HG02973 (cell line): ENCODE results near the gene CIB4.
"Not testable (repeated sequence)": the region's sequence is repeated elsewhere in the genome, so short reads cannot be mapped to it uniquely, and the experiment has no call there.

Source experiments
- ATAC-seq: cut with Tn5 transposase; IDR thresholded peaks from one replicate; pipeline ENCODE4 v1.9.1; 2021; ENCODE audit warnings: moderate library complexity; ENCODE audit not compliant: unreplicated experiment

CIB4 gene

DNA sequence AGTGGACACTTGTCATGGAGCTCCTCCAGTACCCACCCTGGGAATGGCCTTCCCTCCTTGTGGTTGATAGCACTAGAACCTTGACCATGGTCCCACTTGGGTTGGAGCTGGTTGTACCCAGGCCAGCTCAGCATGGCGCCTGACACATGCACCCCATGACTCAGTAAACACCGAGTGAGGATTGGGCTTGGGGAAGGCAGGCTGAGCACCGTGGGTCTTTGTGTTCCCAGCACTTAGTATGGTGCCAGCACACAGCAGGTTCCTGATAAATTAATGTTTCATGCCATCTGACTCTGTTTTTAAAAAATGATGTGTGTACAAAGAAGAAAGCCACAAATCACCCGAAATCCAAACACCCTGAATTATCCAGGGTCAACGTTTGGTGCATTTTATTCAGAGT lies 69.8 kb downstream of the CIB4 start:
- ATAC-seq, result no peak

- ATAC-seq, result no peak
Measured at GRCh38 chr2:26570083-26570430, 71.1 kb downstream of the CIB4 start.

DNA sequence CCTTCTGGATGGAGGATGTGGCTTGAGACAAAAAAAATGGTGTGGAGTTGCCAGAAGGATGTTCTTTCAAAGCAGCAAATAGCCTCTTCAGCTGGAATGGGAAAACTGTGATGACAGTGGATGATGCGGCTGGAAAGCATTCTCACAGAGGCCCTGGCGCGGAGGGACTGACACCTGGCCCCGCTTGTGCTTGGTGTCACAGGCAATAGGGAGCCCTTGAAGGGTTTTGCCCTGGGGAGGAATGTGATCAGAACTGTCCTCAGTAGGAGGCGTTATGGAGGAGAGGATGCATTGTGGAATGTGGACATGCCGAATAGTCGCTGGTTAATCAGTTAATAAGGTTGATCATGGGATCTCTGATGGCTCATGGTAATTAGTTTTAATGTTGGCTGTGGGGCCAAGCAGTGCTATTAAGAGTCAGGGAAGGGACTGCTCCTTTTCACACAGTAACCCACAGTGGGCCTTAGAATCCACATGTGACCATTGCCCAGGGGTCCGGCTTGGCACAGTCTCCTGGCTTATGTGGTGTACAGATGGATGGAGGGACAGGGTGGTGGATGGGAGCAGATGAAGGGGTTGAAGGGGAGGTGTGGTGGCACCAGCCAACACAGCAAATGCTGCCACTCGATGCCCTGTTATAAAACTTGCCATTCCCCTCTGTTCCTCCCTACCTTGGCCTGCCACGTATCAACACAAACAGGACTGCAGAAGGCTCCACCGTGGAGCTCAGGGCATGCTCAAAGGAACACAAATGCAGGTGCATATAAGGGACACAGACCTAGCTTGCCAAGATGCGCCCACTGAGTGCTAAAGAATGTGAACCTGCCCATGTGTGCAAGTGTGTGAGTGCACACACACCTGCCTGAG lies 71.7 kb downstream of the CIB4 start:
- no peak for ATAC-seq

GRCh38 chr2:26568076-26568890 lies 72.9 kb downstream of the CIB4 start:
- no peak for ATAC-seq

GRCh38 chr2:26567534-26567933 lies 73.6 kb downstream of the CIB4 start:
- ATAC-seq, result no peak

DNA sequence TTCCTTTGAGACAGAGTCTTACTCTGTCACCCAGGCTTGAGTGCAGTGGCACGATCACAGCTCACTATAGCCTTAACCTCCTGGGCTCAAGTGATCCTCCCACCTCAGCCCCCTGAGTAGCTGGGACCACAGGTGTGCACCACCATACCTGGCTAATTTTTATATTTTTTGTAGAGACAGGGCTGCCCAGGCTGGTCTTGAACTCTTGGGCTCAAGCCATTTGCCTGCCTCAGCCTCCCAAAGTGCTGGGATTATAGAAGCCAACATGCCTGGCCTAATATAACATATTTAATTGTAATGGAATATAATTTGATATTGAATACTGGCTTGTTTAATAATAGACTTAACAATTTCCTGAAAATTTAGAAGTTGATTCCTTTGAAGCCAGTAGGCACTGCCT lies 74.4 kb downstream of the CIB4 start:
- not testable (repeated sequence) for ATAC-seq

GRCh38 chr2:26566081-26566375 lies 75.1 kb downstream of the CIB4 start:
- ATAC-seq, result no peak

DNA sequence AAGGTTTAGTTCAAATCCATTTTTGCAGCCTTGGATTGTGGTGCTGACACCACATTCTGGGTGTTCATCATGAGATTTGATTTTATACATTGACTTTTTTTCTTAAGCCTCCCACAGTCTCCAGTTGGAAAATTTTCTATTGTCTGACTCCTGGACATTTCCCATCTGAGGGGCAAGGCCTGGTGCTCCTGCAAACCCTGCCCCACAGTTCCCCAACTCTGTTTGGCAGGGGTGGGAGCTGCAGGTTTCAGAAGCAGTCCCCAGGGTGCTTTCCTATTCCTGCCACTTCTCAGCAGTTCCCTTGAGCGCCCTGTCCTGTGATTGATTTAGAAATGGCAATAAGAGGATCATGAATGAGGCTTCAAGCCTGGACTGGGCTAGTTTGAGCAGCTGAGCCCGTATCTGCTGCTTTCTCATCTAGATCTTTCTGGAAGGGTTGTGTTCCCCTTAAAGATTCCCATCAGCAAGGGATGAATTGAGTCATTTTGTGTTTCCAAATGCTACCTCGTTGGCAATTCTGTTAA lies 77.0 kb downstream of the CIB4 start:
- ATAC-seq, result no peak

GRCh38 chr2:26563686-26564085 lies 77.5 kb downstream of the CIB4 start:
- no peak for ATAC-seq

DNA sequence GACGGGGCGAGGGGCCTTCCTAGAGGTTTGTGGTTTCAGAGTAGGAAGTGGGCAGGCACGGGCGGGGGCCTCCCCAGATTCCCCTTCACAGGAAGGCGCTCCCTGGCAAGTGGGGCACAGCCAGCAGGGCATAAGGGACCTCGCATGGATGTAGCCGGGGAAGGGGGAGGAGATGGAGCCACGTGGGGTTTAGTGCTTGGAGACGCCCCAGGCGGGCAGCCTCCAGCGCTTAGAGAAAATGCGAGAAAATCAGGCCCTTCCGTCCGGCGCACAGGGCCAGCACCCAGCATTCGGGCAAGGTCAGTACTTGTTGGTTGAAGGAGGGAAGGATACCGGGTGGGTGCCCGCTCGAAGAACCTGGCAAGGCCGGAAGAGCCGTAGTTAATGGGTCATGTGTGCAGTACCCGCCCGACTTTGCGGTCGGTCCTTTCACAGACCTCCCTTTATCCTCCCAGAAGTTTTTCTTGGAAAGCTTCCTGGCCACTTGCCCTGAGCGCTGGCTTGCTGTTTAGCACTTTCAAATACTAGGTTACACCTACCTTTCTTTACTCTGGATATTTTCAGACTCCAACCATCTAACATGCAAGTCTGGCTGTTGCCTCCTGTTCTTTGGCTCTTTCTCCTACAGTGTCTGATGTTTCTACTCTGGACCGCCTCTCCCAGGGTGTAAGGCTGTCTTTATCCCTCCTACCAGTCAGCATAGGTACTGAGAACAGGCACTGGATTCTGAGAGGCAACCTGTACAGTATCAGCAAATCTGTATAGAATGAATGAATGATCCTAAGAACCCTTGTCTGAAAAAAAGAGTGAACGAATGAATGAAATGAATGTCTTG lies 78.1 kb downstream of the CIB4 start:
- no peak for ATAC-seq

DNA sequence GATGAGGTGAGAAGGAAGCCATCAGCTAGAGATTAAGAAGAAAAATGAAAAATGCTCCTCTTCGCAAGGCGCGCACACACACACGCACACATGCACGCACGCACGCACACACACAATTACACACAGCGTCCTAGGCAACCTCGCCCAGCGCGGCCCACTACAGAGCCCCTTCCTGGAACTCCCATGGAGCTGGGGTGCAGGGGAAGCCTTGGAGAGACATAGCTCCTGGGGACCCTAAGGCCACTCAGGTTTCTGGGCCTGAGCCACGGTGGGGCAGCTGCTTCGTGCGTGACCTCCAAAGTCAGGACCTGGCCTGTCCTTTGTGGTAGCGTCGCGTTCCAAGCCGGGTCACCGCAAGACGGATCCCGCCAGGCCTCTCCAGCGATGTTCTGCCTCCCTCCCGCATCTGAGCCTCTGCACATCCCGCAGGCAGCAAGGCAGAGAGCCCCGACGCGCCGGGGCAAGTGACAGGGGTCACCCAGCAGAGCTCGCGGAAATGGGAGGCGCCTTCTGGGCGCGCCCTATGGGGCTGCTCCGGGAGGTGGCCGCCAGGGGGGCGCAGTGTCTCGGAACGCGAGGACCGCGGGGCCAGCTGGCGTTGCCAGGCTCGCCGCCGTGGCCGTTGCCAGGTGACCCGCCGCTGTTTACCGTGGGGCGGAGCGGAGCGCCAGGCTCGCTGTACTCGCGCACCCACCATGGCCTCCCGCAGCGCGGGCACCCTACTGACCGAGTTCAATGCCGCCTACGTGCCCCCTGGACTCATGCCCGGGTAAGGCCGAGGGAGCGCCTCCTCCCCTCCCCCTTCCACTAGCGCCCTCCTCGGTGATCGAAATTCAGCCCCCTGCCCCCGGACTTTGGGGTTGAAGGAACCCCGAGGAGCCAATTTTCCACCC lies 79.0 kb downstream of the CIB4 start:
- no peak for ATAC-seq

- ATAC-seq, result no peak
Measured at GRCh38 chr2:26561376-26561775, 79.8 kb downstream of the CIB4 start.

- no peak for ATAC-seq
Measured at GRCh38 chr2:26560892-26561291, 80.3 kb downstream of the CIB4 start.

DNA sequence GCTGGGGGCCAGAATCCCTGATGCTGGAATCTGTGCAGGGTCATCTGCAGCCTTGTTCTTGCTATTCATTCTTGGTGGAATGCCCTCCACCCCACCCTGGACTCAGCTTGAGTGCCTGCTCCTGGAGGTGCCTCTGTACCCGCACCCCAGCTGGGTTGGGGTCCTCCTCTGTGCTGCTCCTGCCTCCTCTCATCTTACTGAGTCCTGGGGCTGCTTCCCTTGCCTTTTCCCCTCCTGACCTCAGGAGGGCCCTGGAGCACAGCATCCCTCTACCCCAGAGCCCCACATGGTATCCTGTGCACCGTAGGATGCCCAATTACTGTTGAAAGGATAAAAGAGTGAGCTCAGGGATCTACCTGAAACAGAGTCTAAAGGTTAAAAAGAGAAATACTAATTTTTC lies 81.6 kb downstream of the CIB4 start:
- ATAC-seq, result no peak

- ATAC-seq, result no peak
Measured at GRCh38 chr2:26559044-26559405, 82.1 kb downstream of the CIB4 start.

DNA sequence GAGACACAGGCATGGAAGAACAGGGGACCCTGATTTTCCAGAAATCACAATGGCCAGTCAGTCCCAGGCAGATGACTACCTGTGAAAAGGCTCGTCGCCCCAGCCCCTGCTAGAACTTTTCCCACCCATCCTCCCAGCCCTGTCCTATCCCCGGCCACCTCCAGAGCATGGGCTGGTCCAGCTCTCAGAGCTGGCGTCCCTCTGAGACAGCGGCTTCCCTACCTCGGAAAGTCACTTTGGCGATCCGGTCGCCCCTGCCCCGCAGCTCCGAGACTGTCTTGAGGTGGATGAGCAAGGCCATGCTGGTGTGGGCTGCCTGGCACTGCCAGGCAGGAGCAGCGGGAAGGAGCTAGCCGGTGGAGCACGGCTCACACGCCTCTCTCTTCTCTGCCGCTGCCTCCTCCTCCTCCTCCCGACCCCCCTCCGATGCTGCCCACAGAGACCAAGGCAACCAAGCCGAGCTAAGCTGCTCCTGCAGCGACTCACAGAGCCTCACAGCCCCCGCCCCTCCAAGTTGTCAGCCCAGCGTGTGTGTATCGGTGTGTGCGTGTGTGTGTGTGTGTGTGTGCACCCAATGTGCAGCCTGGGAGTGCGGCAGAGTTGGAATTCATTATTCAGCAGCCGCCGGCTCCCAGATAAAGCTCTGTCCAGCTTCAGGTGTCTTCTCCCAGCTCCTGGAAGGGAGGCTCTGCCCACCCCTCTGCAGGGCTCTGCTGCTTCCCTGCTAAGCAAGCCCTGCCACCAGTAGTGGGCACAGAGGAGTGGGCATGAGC lies 82.7 kb downstream of the CIB4 start:
- no peak for ATAC-seq

DNA sequence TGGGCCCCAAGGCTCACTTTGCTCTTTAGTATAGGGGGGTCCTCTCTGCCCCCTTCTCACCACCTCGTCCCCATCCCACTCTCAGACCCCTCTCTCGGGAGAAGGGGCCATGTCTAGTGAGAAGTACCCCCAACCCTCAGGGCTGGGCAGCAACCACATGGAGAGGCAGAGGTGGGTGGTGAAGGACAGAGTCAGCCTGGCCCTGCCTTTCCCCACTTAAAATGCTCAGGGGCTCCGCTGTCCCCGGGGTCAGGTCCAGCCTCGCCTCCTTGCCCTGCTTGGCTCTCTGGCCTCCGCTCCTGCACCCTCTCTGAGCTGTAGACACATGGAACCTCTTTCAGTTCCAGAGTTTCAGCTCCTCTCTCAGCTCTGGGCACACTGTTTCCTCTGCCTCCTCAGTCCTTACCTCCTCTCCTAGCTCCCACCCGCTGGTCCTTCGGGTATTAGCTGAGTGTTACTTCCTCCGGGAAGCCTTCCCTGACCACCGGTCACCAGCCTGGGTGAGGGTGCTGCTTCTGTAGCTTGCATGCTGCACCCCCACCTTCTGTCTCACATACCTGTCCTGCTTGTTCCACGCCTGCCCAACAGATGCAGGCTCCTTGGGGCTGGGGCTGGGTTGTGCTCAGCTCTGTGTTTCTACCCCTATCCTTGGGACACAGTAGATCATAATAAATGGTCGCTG lies 83.8 kb downstream of the CIB4 start:
- ATAC-seq, result no peak

- no peak for ATAC-seq
Measured at GRCh38 chr2:26556309-26557243, 84.6 kb downstream of the CIB4 start.
